Measurements from ENCODE around the gene ABR.
"Not testable (repeated sequence)": the region's sequence is repeated elsewhere in the genome, so short reads cannot be mapped to it uniquely, and the experiment has no call there.

The ABR gene

GRCh38 chr17:1002771-1003555 is 176.8 kb downstream of the ABR start:
- DNase-seq: no peak

- DNase-seq: no peak
Observed at GRCh38 chr17:1002412-1002753, 177.4 kb downstream of the ABR start.

- no peak for DNase-seq
Observed at GRCh38 chr17:1001640-1002411, 178.0 kb downstream of the ABR start.

- DNase-seq: no peak
Observed at GRCh38 chr17:1000597-1001461, 179.0 kb downstream of the ABR start.

- DNase-seq: no peak
Observed at GRCh38 chr17:998111-998510, 181.7 kb downstream of the ABR start.

- peak; percentile 87 for DNase-seq
Observed at GRCh38 chr17:996554-997344, 183.0 kb downstream of the ABR start, which contains the start of gene TIMM22. Gene TIMM22, plus strand, starts transcription at chr17:997129. Its CDS starts 14 bp downstream, at chr17:997143.

GRCh38 chr17:995324-995723 is 184.5 kb downstream of the ABR start:
- not testable (repeated sequence) for DNase-seq

GRCh38 chr17:992933-993332 is 186.8 kb downstream of the ABR start:
- no peak for DNase-seq

GRCh38 chr17:988561-988960 is 191.2 kb downstream of the ABR start:
- DNase-seq: no peak

GRCh38 chr17:987931-988330 is 191.8 kb downstream of the ABR start:
- no peak for DNase-seq

- DNase-seq: no peak
Observed at GRCh38 chr17:986322-986929, 193.4 kb downstream of the ABR start.

GRCh38 chr17:983921-984320 is 195.9 kb downstream of the ABR start:
- no peak for DNase-seq

GRCh38 chr17:981292-981658 is 198.5 kb downstream of the ABR start:
- DNase-seq: no peak

GRCh38 chr17:980406-981291 is 199.1 kb downstream of the ABR start:
- peak; percentile 63 for DNase-seq

- no peak for DNase-seq
Observed at GRCh38 chr17:979539-980405, 200.0 kb downstream of the ABR start, which contains the start of gene NXN. Gene NXN, minus strand, starts transcription at chr17:979776.

GRCh38 chr17:979212-979538 is 200.6 kb downstream of the ABR start:
- no peak for DNase-seq

GRCh38 chr17:978103-979093 is 201.4 kb downstream of the ABR start:
- DNase-seq: no peak

- DNase-seq: no peak
Observed at GRCh38 chr17:977166-977565, 202.6 kb downstream of the ABR start.

GRCh38 chr17:976312-976711 is 203.5 kb downstream of the ABR start:
- DNase-seq: no peak

All from NCI-H2107 (cell line).